ENCODE results near the gene CFAP77.

DNA sequence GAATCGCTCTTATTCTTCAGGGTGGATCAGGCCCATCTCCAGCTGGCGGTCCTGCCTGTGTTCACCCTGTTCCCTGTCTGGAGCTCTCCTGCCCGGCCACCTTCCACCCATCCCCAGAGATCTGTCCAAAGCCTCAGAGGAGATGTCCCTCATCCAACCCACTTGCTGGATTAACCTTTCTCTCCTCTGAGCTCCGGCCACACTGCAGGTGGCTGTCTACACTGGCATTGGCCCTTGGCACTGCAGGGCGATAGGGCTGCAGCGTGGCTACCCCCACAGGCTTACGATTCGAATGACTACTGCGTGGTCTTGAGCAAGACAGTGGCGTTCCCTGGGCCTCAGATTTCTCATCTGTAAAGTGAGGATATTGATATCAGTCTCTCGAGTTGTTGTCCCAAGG lies 108.6 kb downstream of the CFAP77 start:
- TF ChIP-seq POLR2AphosphoS5 (IDR thresholded peaks at IDR 0.05) (no peak), EP300 (IDR thresholded peaks at IDR 0.05) (no peak), POLR2A (IDR thresholded peaks at IDR 0.05) (no peak)
- TF ChIP-seq, protein P1, sequence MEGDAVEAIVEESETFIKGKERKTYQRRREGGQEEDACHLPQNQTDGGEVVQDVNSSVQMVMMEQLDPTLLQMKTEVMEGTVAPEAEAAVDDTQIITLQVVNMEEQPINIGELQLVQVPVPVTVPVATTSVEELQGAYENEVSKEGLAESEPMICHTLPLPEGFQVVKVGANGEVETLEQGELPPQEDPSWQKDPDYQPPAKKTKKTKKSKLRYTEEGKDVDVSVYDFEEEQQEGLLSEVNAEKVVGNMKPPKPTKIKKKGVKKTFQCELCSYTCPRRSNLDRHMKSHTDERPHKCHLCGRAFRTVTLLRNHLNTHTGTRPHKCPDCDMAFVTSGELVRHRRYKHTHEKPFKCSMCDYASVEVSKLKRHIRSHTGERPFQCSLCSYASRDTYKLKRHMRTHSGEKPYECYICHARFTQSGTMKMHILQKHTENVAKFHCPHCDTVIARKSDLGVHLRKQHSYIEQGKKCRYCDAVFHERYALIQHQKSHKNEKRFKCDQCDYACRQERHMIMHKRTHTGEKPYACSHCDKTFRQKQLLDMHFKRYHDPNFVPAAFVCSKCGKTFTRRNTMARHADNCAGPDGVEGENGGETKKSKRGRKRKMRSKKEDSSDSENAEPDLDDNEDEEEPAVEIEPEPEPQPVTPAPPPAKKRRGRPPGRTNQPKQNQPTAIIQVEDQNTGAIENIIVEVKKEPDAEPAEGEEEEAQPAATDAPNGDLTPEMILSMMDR (IDR thresholded peaks at IDR 0.05), result no peak
